Measurements from ENCODE around the gene PHF10.

PHF10 gene

GRCh38 chr6:169726049-169726400 lies 1.7 kb upstream of the PHF10 start:
- Histone ChIP-seq H3K36me3 (ENCODE audit: insufficient read depth, low read length) (no peaks in the 10 kb centered on the region), H3K9ac (ENCODE audit: insufficient read length) (no peak overlapping the region), H3K9me3 (ENCODE audit: low read depth, low read length) (no peaks in the 10 kb centered on the region), H3K4me3 (no peak overlapping the region; the same call in 1 of the 2 replicates), H3K27ac (no peak overlapping the region)
- no peak for DNase-seq (ENCODE audit: low read depth, low spot score)
- TF ChIP-seq EZH2 (IDR thresholded peaks at IDR 0.05), result no peak
- TF ChIP-seq FOXP2 (optimal IDR thresholded peaks at IDR 0.05; ENCODE audit: control extremely low read depth, extremely low read length, insufficient read depth), result no peak
- no peak for TF ChIP-seq POLR2AphosphoS5 (IDR thresholded peaks at IDR 0.05; ENCODE audit: borderline replicate concordance, low read depth, low read length)

GRCh38 chr6:169725125-169726048 lies 1.1 kb upstream of the PHF10 start:
- no peaks in the 10 kb centered on the region for H3K36me3 ChIP-seq (ENCODE audit: insufficient read depth, low read length)
- H3K9me3 ChIP-seq (ENCODE audit: low read depth, low read length), result no peaks in the 10 kb centered on the region
- DNase-seq (ENCODE audit: low read depth, low spot score), result no peak
- H3K9ac ChIP-seq (ENCODE audit: insufficient read length), result peak overlapping the region; percentile 88
- peak overlapping the region; percentile 92 for H3K4me3 ChIP-seq
- H3K27ac ChIP-seq, result peak overlapping the region; percentile 62
- TF ChIP-seq EZH2 (IDR thresholded peaks at IDR 0.05), result no peak
- no peak for TF ChIP-seq POLR2AphosphoS5 (IDR thresholded peaks at IDR 0.05; ENCODE audit: borderline replicate concordance, low read depth, low read length)
- no peak for TF ChIP-seq FOXP2 (optimal IDR thresholded peaks at IDR 0.05; ENCODE audit: control extremely low read depth, extremely low read length, insufficient read depth)

- DNase-seq (ENCODE audit: low read depth, low spot score), result no peak
- H3K27ac ChIP-seq, result no peak overlapping the region
These were observed 258 bp downstream of the PHF10 start for GRCh38 chr6:169723991-169724493.

GRCh38 chr6:169723200-169723909 lies 945 bp downstream of the PHF10 start:
- peak overlapping the region; percentile 80 for H3K9ac ChIP-seq (ENCODE audit: insufficient read length)
- 0 out of 2 replicates have a peak, but pooled peaks cover 8% of the 10 kb centered on the region for H3K36me3 ChIP-seq (ENCODE audit: insufficient read depth, low read length)
- peak; percentile 37 for DNase-seq (ENCODE audit: low read depth, low spot score)
- H3K27ac ChIP-seq, result peak overlapping the region; percentile 59; the same call in 1 of the 2 replicates
- no peak for TF ChIP-seq EZH2 (IDR thresholded peaks at IDR 0.05)
- no peak for TF ChIP-seq POLR2AphosphoS5 (IDR thresholded peaks at IDR 0.05; ENCODE audit: borderline replicate concordance, low read depth, low read length)
- TF ChIP-seq FOXP2 (optimal IDR thresholded peaks at IDR 0.05; ENCODE audit: control extremely low read depth, extremely low read length, insufficient read depth), result no peak
- peak overlapping the region; percentile 91 for H3K4me3 ChIP-seq
- no peaks in the 10 kb centered on the region for H3K9me3 ChIP-seq (ENCODE audit: low read depth, low read length)

More at GRCh38 chr6:169723991-169724493, 258 bp downstream of the PHF10 start:
- H3K9me3 ChIP-seq (ENCODE audit: low read depth, low read length), result no peaks in the 10 kb centered on the region
- H3K4me3 ChIP-seq, result peak overlapping the region; percentile 72
- H3K36me3 ChIP-seq (ENCODE audit: insufficient read depth, low read length), result 0 out of 2 replicates have a peak, but pooled peaks cover 5% of the 10 kb centered on the region
- TF ChIP-seq POLR2AphosphoS5 (IDR thresholded peaks at IDR 0.05; ENCODE audit: borderline replicate concordance, low read depth, low read length) (no peak), FOXP2 (optimal IDR thresholded peaks at IDR 0.05; ENCODE audit: control extremely low read depth, extremely low read length, insufficient read depth) (no peak), EZH2 (IDR thresholded peaks at IDR 0.05) (no peak)
- peak overlapping the region; percentile 60 for H3K9ac ChIP-seq (ENCODE audit: insufficient read length)

- 0 out of 2 replicates have a peak, but pooled peaks cover 12% of the 10 kb centered on the region for H3K36me3 ChIP-seq (ENCODE audit: insufficient read depth, low read length)
- H3K4me3 ChIP-seq, result peak overlapping the region; percentile 91
- TF ChIP-seq POLR2AphosphoS5 (IDR thresholded peaks at IDR 0.05; ENCODE audit: borderline replicate concordance, low read depth, low read length) (no peak), EZH2 (IDR thresholded peaks at IDR 0.05) (no peak), FOXP2 (optimal IDR thresholded peaks at IDR 0.05; ENCODE audit: control extremely low read depth, extremely low read length, insufficient read depth) (no peak)
- DNase-seq (ENCODE audit: low read depth, low spot score), result no peak
- H3K9ac ChIP-seq (ENCODE audit: insufficient read length), result peak overlapping the region; percentile 80
- no peaks in the 10 kb centered on the region for H3K9me3 ChIP-seq (ENCODE audit: low read depth, low read length)
- H3K27ac ChIP-seq, result peak overlapping the region; percentile 59; the same call in 1 of the 2 replicates
These were observed 1.7 kb downstream of the PHF10 start for GRCh38 chr6:169722362-169723199.

GRCh38 chr6:169720207-169720855 lies 4.0 kb downstream of the PHF10 start:
- peaks cover 32% of the 10 kb centered on the region for H3K36me3 ChIP-seq (ENCODE audit: insufficient read depth, low read length)

GRCh38 chr6:169719117-169719516 lies 5.2 kb downstream of the PHF10 start:
- TF ChIP-seq FOXP2 (optimal IDR thresholded peaks at IDR 0.05; ENCODE audit: control extremely low read depth, extremely low read length, insufficient read depth), result no peak
- Histone ChIP-seq H3K4me3 (no peak overlapping the region), H3K36me3 (ENCODE audit: insufficient read depth, low read length) (peaks cover 45% of the 10 kb centered on the region), H3K9me3 (ENCODE audit: low read depth, low read length) (no peaks in the 10 kb centered on the region), H3K27ac (no peak overlapping the region), H3K9ac (ENCODE audit: insufficient read length) (no peak overlapping the region)
- DNase-seq (ENCODE audit: low read depth, low spot score), result no peak

More at GRCh38 chr6:169720207-169720855, 4.0 kb downstream of the PHF10 start:
- no peak for DNase-seq (ENCODE audit: low read depth, low spot score)
- H3K4me3 ChIP-seq, result no peak overlapping the region
- no peak overlapping the region for H3K27ac ChIP-seq
- H3K9me3 ChIP-seq (ENCODE audit: low read depth, low read length), result no peaks in the 10 kb centered on the region
- no peak overlapping the region for H3K9ac ChIP-seq (ENCODE audit: insufficient read length)
- TF ChIP-seq POLR2AphosphoS5 (IDR thresholded peaks at IDR 0.05; ENCODE audit: borderline replicate concordance, low read depth, low read length) (no peak), FOXP2 (optimal IDR thresholded peaks at IDR 0.05; ENCODE audit: control extremely low read depth, extremely low read length, insufficient read depth) (no peak), EZH2 (IDR thresholded peaks at IDR 0.05) (no peak)

Measured in SK-N-MC (cell line).